ENCODE data around the gene MYO1A. TPM values are rescaled to one million over a fixed set of nuclear protein-coding genes. Genes with fewer than 3 reads are reported as not detected.
A peak's percentile ranks its signal among the peaks of the same experiment; 100 is the strongest.

MYO1A gene
- total and polyA plus RNA-seq, 8 donors, result 0.70 to 97.3 (median 17.4) TPM

GRCh38 chr12:57049119-57049446 lies 846 bp downstream of the MYO1A start:
- H3K27ac ChIP-seq, result no peak overlapping the region
- WGBS, 5 donors, result 52 to 74% (median 63%) methylated on average over 4 of the region's 4 CpGs
- TF ChIP-seq POLR2AphosphoS5 (IDR thresholded peaks at IDR 0.05) (no peak), POLR2A (IDR thresholded peaks at IDR 0.05) (no peak), EP300 (IDR thresholded peaks at IDR 0.05) (no peak)
- TF ChIP-seq, protein P1, sequence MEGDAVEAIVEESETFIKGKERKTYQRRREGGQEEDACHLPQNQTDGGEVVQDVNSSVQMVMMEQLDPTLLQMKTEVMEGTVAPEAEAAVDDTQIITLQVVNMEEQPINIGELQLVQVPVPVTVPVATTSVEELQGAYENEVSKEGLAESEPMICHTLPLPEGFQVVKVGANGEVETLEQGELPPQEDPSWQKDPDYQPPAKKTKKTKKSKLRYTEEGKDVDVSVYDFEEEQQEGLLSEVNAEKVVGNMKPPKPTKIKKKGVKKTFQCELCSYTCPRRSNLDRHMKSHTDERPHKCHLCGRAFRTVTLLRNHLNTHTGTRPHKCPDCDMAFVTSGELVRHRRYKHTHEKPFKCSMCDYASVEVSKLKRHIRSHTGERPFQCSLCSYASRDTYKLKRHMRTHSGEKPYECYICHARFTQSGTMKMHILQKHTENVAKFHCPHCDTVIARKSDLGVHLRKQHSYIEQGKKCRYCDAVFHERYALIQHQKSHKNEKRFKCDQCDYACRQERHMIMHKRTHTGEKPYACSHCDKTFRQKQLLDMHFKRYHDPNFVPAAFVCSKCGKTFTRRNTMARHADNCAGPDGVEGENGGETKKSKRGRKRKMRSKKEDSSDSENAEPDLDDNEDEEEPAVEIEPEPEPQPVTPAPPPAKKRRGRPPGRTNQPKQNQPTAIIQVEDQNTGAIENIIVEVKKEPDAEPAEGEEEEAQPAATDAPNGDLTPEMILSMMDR (IDR thresholded peaks at IDR 0.05), result no peak
- peak overlapping the region in 2 of 4 donors; percentile 5 to 22 for H3K4me3 ChIP-seq
- peaks cover 0 to 34% (median 5%) of the 10 kb centered on the region in 4 donors for H3K4me1 ChIP-seq
- H3K27me3 ChIP-seq, result no peaks in the 10 kb centered on the region
- no peaks in the 10 kb centered on the region for H3K36me3 ChIP-seq
- H3K9me3 ChIP-seq, result no peaks in the 10 kb centered on the region
- intact Hi-C loops (cut with DNase I; ENCODE audit: low total_unique reads), result no loop called here
- DNase-seq, result peak in 1 of 2 donors; percentile 47

DNA sequence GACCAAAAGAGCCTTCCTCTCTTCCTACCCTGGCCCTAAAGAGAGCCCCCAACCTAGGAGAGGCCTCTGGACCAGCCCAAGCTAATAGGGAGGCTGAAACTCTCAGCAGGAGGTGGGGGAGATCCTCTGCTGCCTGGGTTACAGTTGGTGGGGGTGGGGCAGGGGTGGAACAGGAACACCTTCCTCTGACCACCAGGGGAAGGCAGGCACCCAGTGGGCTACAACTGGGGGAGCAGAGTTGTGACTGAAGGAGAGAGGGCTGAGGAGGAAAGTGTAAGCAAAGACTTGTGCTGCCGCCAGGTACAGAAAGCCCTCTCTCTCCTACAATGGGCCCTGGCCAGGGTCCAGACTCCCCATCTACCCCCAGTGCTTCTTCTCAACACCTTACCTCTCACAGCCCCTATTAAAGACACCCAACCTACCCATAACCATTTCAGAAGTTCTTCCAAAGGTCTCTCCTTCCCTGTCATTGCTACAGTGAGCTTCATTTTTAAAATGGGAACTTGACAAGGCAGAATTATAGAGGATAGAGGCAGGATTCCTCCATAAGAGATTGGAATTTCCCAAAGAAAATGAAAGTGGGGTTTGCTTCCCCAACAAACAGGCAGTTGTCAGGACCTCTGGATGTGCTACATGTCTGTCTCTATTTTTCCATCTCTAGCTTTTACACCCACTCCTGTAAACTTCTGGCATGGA lies 1.4 kb downstream of the MYO1A start:
- H3K27ac ChIP-seq, result no peak overlapping the region

GRCh38 chr12:57047981-57048380 lies 1.9 kb downstream of the MYO1A start:
- Histone ChIP-seq H3K36me3 (peaks cover 0 to under 1% (median 0%) of the 10 kb centered on the region in 4 donors), H3K27ac (no peak overlapping the region), H3K9me3 (no peaks in the 10 kb centered on the region), H3K27me3 (peaks cover 0 to 5% (median 0%) of the 10 kb centered on the region in 3 donors), H3K4me1 (peaks cover 0 to 34% (median 5%) of the 10 kb centered on the region in 4 donors), H3K4me3 (no peak overlapping the region)
- WGBS, 5 donors, result 53 to 100% (median 83%) methylated on average over 1 of the region's 1 CpG
- intact Hi-C loops (cut with DNase I; ENCODE audit: low total_unique reads), result no loop called here
- TF ChIP-seq POLR2AphosphoS5 (IDR thresholded peaks at IDR 0.05) (no peak), EP300 (IDR thresholded peaks at IDR 0.05) (no peak), POLR2A (IDR thresholded peaks at IDR 0.05) (no peak)
- TF ChIP-seq, protein P1 (IDR thresholded peaks at IDR 0.05), result no peak
- no peak for DNase-seq

More for the DNA sequence above, 1.4 kb downstream of the MYO1A start:
- intact Hi-C loops (cut with DNase I; ENCODE audit: low total_unique reads), result no loop called here
- no peaks in the 10 kb centered on the region for H3K9me3 ChIP-seq
- DNase-seq, result no peak
- TF ChIP-seq EP300 (IDR thresholded peaks at IDR 0.05) (no peak), POLR2A (IDR thresholded peaks at IDR 0.05) (no peak), POLR2AphosphoS5 (IDR thresholded peaks at IDR 0.05) (no peak)
- TF ChIP-seq, protein P1 (IDR thresholded peaks at IDR 0.05), result no peak
- no peaks in the 10 kb centered on the region for H3K27me3 ChIP-seq
- WGBS, 5 donors, result 54 to 80% (median 74%) methylated on average over 1 of the region's 1 CpG
- H3K4me3 ChIP-seq, result peak overlapping the region in 2 of 4 donors; percentile 5 to 22
- H3K4me1 ChIP-seq, result peaks cover 0 to 34% (median 5%) of the 10 kb centered on the region in 4 donors
- H3K36me3 ChIP-seq, result no peaks in the 10 kb centered on the region

GRCh38 chr12:57046947-57047890 lies 2.7 kb downstream of the MYO1A start:
- Histone ChIP-seq H3K4me3 (no peak overlapping the region), H3K27ac (no peak overlapping the region), H3K36me3 (peaks cover 0 to 5% (median 0%) of the 10 kb centered on the region in 4 donors), H3K4me1 (peaks cover 0 to 34% (median 5%) of the 10 kb centered on the region in 4 donors), H3K27me3 (peaks cover 0 to 8% (median 0%) of the 10 kb centered on the region in 3 donors), H3K9me3 (no peaks in the 10 kb centered on the region)
- TF ChIP-seq EP300 (IDR thresholded peaks at IDR 0.05) (no peak), POLR2AphosphoS5 (IDR thresholded peaks at IDR 0.05) (no peak), POLR2A (IDR thresholded peaks at IDR 0.05) (no peak)
- TF ChIP-seq, protein P1 (IDR thresholded peaks at IDR 0.05), result no peak
- intact Hi-C loops (cut with DNase I; ENCODE audit: low total_unique reads), result no loop called here
- WGBS, 5 donors, result 67 to 78% (median 76%) methylated on average over 10 of the region's 10 CpGs
- DNase-seq, result no peak

All from stomach (tissue), 9 donors.